ENCODE measurements around the gene AADACL3.
A peak's percentile ranks its signal among the peaks of the same experiment; 100 is the strongest.
"Not testable (repeated sequence)": the region's sequence is repeated elsewhere in the genome, so short reads cannot be mapped to it uniquely, and the experiment has no call there.

Gene AADACL3

DNA sequence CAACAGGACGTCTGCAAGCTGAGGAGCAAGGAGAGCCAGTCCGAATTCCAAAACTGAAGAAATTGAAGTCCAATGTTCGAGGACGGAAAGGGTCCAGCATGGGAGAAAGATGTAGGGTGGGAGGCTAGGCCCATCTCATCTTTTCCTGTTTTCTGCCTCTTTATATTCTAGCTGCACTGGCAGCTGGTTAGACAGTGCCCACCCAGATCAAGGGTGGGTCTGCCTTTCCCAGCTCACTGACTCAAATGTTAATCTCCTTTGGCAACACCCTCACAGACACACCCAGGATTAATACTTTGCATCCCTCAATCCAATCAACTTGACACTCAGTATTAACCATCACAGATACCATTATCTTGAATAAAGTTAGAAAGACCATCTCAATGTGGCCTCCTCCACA, 39.8 kb upstream of the AADACL3 start:
- not testable (repeated sequence) for H3K4ac ChIP-seq (ENCODE audit: low read length); H3K4me1 ChIP-seq (ENCODE audit: control insufficient read depth in 2 of 2, insufficient read depth in 1 of 2, low read depth in 1 of 2, low read length in 2 of 2)
- no CpG with 5 or more reads among the region's 4 CpGs for WGBS, 2 donors (ENCODE audit: extremely low coverage in 2 of 2, insufficient read length in 2 of 2, insufficient replicate concordance in 1 of 2)

DNA sequence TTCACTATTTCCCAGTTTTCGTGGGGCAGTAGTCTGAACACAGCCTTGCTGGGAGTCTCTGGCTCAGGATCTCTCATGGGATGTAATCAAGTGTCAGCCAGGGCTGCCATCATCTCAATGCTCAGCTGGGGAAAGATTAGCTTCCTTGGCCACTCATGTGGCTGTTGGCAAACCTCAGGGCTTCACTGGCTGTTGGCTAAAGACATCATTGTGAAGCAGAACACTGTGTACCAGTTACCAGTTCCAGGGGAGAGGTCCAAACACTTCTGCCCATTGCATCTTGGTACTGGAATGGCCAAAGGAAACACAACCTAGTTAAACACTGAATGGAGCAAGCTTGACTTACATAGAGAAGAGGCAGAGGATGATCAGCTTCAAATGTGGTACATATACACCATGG, 38.3 kb upstream of the AADACL3 start:
- H3K27ac ChIP-seq (replicated peaks; ENCODE audit: low read length) = no peak overlapping the region
- no peak overlapping the region for H2BK12ac ChIP-seq (ENCODE audit: low read length)
- DNase-seq (ENCODE audit: low spot score) = no peak
- no peak overlapping the region for H2AK5ac ChIP-seq (ENCODE audit: low read depth, low read length)
- H3K9ac ChIP-seq (ENCODE audit: low read depth, low read length, poor library complexity) = no peak overlapping the region
- no peaks in the 10 kb centered on the region for H3K4me1 ChIP-seq (ENCODE audit: control insufficient read depth in 2 of 2, insufficient read depth in 1 of 2, low read depth in 1 of 2, low read length in 2 of 2)
- no peak overlapping the region for H3K4me2 ChIP-seq (ENCODE audit: insufficient read depth, low read length, poor library complexity, severe bottlenecking)
- H4K8ac ChIP-seq (ENCODE audit: low read depth, low read length) = no peak overlapping the region
- no peak overlapping the region for H2BK120ac ChIP-seq (ENCODE audit: low read depth, low read length)
- H3K79me1 ChIP-seq (ENCODE audit: low read depth, low read length) = no peaks in the 10 kb centered on the region
- no peaks in the 10 kb centered on the region for H3K36me3 ChIP-seq (replicated peaks in 1 of 2; ENCODE audit: control insufficient read depth in 2 of 2, insufficient read depth in 2 of 2, low read length in 2 of 2)
- no peak overlapping the region for H3K4ac ChIP-seq (ENCODE audit: low read length)
- no peak overlapping the region for H3K18ac ChIP-seq (ENCODE audit: low read length)
- H2AFZ ChIP-seq (ENCODE audit: low read length) = no peak overlapping the region
- H3K4me3 ChIP-seq (ENCODE audit: low read length in 2 of 2) = no peak overlapping the region
- no peak overlapping the region for H3K14ac ChIP-seq (ENCODE audit: low read length)
- no peak overlapping the region for H4K91ac ChIP-seq (ENCODE audit: low read depth, low read length, poor library complexity)
- H3K27me3 ChIP-seq (ENCODE audit: control insufficient read depth in 3 of 3, insufficient read depth in 3 of 3, low read depth in 1 of 3, low read length in 3 of 3) = no peaks in the 10 kb centered on the region
- no peak overlapping the region for H3K23ac ChIP-seq (ENCODE audit: low read depth, low read length, poor library complexity)
- no peak overlapping the region for H2BK15ac ChIP-seq (ENCODE audit: low read length)
- no CpG with 5 or more reads among the region's 1 CpG for WGBS, 2 donors (ENCODE audit: extremely low coverage in 2 of 2, insufficient read length in 2 of 2, insufficient replicate concordance in 1 of 2)
- H2BK5ac ChIP-seq (ENCODE audit: low read length) = no peak overlapping the region
- peaks cover 0 to 2% of the 10 kb centered on the region in 2 donors for H3K9me3 ChIP-seq (replicated peaks in 1 of 2; ENCODE audit: control insufficient read depth in 2 of 2, insufficient read depth in 1 of 2, low read depth in 1 of 2, low read length in 2 of 2)

More for the DNA sequence above, 39.8 kb upstream of the AADACL3 start:
- H3K4me2 ChIP-seq (ENCODE audit: insufficient read depth, low read length, poor library complexity, severe bottlenecking); H3K79me1 ChIP-seq (ENCODE audit: low read depth, low read length); H2AK5ac ChIP-seq (ENCODE audit: low read depth, low read length); H2BK12ac ChIP-seq (ENCODE audit: low read length); H2BK5ac ChIP-seq (ENCODE audit: low read length); H3K18ac ChIP-seq (ENCODE audit: low read length); H3K27me3 ChIP-seq (ENCODE audit: control insufficient read depth in 3 of 3, insufficient read depth in 3 of 3, low read depth in 1 of 3, low read length in 3 of 3); H3K9ac ChIP-seq (ENCODE audit: low read depth, low read length, poor library complexity); H2BK15ac ChIP-seq (ENCODE audit: low read length); H3K9me3 ChIP-seq (replicated peaks in 1 of 2; ENCODE audit: control insufficient read depth in 2 of 2, insufficient read depth in 1 of 2, low read depth in 1 of 2, low read length in 2 of 2); H2AFZ ChIP-seq (ENCODE audit: low read length); DNase-seq (ENCODE audit: low spot score); H2BK120ac ChIP-seq (ENCODE audit: low read depth, low read length); H3K23ac ChIP-seq (ENCODE audit: low read depth, low read length, poor library complexity); H4K8ac ChIP-seq (ENCODE audit: low read depth, low read length); H3K14ac ChIP-seq (ENCODE audit: low read length); H3K27ac ChIP-seq (replicated peaks; ENCODE audit: low read length); H3K36me3 ChIP-seq (replicated peaks in 1 of 2; ENCODE audit: control insufficient read depth in 2 of 2, insufficient read depth in 2 of 2, low read length in 2 of 2); H4K91ac ChIP-seq (ENCODE audit: low read depth, low read length, poor library complexity); H3K4me3 ChIP-seq (ENCODE audit: low read length in 2 of 2): not testable (repeated sequence)

DNA sequence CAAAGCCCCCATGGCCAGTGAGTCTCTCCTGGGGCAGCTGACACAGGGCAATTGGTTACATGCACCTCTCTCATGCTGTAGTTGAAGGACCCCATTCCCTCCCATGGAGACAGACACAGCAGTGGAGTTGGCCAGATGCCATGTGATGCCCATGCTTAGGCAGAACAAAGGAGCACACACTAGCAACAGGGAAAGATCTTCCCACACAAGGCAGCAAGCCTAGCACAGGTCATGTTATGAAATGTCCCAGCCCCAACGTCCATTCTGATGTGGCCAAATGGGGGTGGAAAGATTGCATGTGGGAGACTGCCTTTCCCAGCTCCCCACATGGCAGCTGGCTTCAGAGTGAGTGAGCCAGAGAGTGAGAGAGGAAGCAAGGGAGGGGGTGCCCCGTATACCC, 37.6 kb upstream of the AADACL3 start:
- H3K27me3 ChIP-seq (ENCODE audit: control insufficient read depth in 3 of 3, insufficient read depth in 3 of 3, low read depth in 1 of 3, low read length in 3 of 3) = no peaks in the 10 kb centered on the region
- H4K8ac ChIP-seq (ENCODE audit: low read depth, low read length) = no peak overlapping the region
- no CpG with 5 or more reads among the region's 2 CpGs for WGBS, 2 donors (ENCODE audit: extremely low coverage in 2 of 2, insufficient read length in 2 of 2, insufficient replicate concordance in 1 of 2)

DNA sequence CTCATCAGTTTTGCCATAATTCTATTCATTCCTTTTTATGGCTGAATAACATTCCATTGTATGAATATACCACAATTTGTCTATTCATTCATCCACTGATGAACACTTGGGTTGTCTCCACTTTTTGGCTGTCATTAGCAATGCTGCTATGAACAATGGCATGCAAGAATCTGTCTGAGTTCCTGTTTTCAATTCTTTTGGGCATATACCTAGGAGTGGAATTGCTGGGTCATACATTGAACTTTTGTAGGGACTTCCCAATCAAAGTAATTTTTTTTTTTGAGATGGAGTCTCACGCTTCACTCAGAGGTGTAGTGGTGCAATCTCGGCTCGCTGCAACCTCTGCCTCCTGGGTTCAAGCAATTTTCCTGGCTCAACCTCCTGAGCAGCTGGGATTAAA, 37.1 kb upstream of the AADACL3 start:
- Histone ChIP-seq H2AFZ (ENCODE audit: low read length) (no peak overlapping the region), H3K4ac (ENCODE audit: low read length) (no peak overlapping the region), H3K4me3 (ENCODE audit: low read length in 2 of 2) (no peak overlapping the region), H3K79me1 (ENCODE audit: low read depth, low read length) (no peaks in the 10 kb centered on the region), H3K23ac (ENCODE audit: low read depth, low read length, poor library complexity) (no peak overlapping the region), H2BK5ac (ENCODE audit: low read length) (no peak overlapping the region), H2BK120ac (ENCODE audit: low read depth, low read length) (no peak overlapping the region), H3K9me3 (replicated peaks in 1 of 2; ENCODE audit: control insufficient read depth in 2 of 2, insufficient read depth in 1 of 2, low read depth in 1 of 2, low read length in 2 of 2) (peaks cover 0 to 2% of the 10 kb centered on the region in 2 donors), H2BK12ac (ENCODE audit: low read length) (no peak overlapping the region), H3K4me2 (ENCODE audit: insufficient read depth, low read length, poor library complexity, severe bottlenecking) (no peak overlapping the region), H2BK15ac (ENCODE audit: low read length) (no peak overlapping the region), H3K36me3 (replicated peaks in 1 of 2; ENCODE audit: control insufficient read depth in 2 of 2, insufficient read depth in 2 of 2, low read length in 2 of 2) (no peaks in the 10 kb centered on the region), H3K27ac (replicated peaks; ENCODE audit: low read length) (no peak overlapping the region), H2AK5ac (ENCODE audit: low read depth, low read length) (no peak overlapping the region), H3K27me3 (ENCODE audit: control insufficient read depth in 3 of 3, insufficient read depth in 3 of 3, low read depth in 1 of 3, low read length in 3 of 3) (no peaks in the 10 kb centered on the region), H4K8ac (ENCODE audit: low read depth, low read length) (no peak overlapping the region), H3K18ac (ENCODE audit: low read length) (no peak overlapping the region), H3K4me1 (ENCODE audit: control insufficient read depth in 2 of 2, insufficient read depth in 1 of 2, low read depth in 1 of 2, low read length in 2 of 2) (no peaks in the 10 kb centered on the region), H3K9ac (ENCODE audit: low read depth, low read length, poor library complexity) (no peak overlapping the region), H4K91ac (ENCODE audit: low read depth, low read length, poor library complexity) (no peak overlapping the region), H3K14ac (ENCODE audit: low read length) (no peak overlapping the region)
- no CpG with 5 or more reads among the region's 3 CpGs for WGBS, 2 donors (ENCODE audit: extremely low coverage in 2 of 2, insufficient read length in 2 of 2, insufficient replicate concordance in 1 of 2)
- no peak for DNase-seq (ENCODE audit: low spot score)

More for the DNA sequence above, 37.6 kb upstream of the AADACL3 start:
- no peak overlapping the region for H2AFZ ChIP-seq (ENCODE audit: low read length)
- peak overlapping the region; percentile 25 for H3K14ac ChIP-seq (ENCODE audit: low read length)
- H2BK12ac ChIP-seq (ENCODE audit: low read length) = no peak overlapping the region
- H3K9ac ChIP-seq (ENCODE audit: low read depth, low read length, poor library complexity) = no peak overlapping the region
- H3K36me3 ChIP-seq (replicated peaks in 1 of 2; ENCODE audit: control insufficient read depth in 2 of 2, insufficient read depth in 2 of 2, low read length in 2 of 2) = no peaks in the 10 kb centered on the region
- H2BK15ac ChIP-seq (ENCODE audit: low read length) = no peak overlapping the region
- no peak overlapping the region for H3K27ac ChIP-seq (replicated peaks; ENCODE audit: low read length)
- H2BK5ac ChIP-seq (ENCODE audit: low read length) = no peak overlapping the region
- H3K4me3 ChIP-seq (ENCODE audit: low read length in 2 of 2) = no peak overlapping the region
- no peaks in the 10 kb centered on the region for H3K4me1 ChIP-seq (ENCODE audit: control insufficient read depth in 2 of 2, insufficient read depth in 1 of 2, low read depth in 1 of 2, low read length in 2 of 2)
- no peak overlapping the region for H2BK120ac ChIP-seq (ENCODE audit: low read depth, low read length)
- no peak overlapping the region for H3K4me2 ChIP-seq (ENCODE audit: insufficient read depth, low read length, poor library complexity, severe bottlenecking)
- no peak overlapping the region for H3K23ac ChIP-seq (ENCODE audit: low read depth, low read length, poor library complexity)
- DNase-seq (ENCODE audit: low spot score) = no peak
- H4K91ac ChIP-seq (ENCODE audit: low read depth, low read length, poor library complexity) = no peak overlapping the region
- H3K4ac ChIP-seq (ENCODE audit: low read length) = no peak overlapping the region
- H2AK5ac ChIP-seq (ENCODE audit: low read depth, low read length) = no peak overlapping the region
- H3K79me1 ChIP-seq (ENCODE audit: low read depth, low read length) = no peaks in the 10 kb centered on the region
- H3K9me3 ChIP-seq (replicated peaks in 1 of 2; ENCODE audit: control insufficient read depth in 2 of 2, insufficient read depth in 1 of 2, low read depth in 1 of 2, low read length in 2 of 2) = peaks cover 0 to 2% of the 10 kb centered on the region in 2 donors
- no peak overlapping the region for H3K18ac ChIP-seq (ENCODE audit: low read length)

All from neuronal stem cell (in vitro differentiated cells).